ENCODE measurements around the gene PDSS2.
"Not testable (repeated sequence)": the region's sequence is repeated elsewhere in the genome, so short reads cannot be mapped to it uniquely, and the experiment has no call there.

Gene PDSS2

GRCh38 chr6:107418118-107418517 is 41.2 kb downstream of the PDSS2 start:
- no peak for DNase-seq (ENCODE audit: low read depth in 2 of 2)

GRCh38 chr6:107416145-107416544 is 43.2 kb downstream of the PDSS2 start:
- no peak for DNase-seq (ENCODE audit: low read depth in 2 of 2)

- no peak for DNase-seq (ENCODE audit: low read depth in 2 of 2)
These were observed 45.3 kb downstream of the PDSS2 start for GRCh38 chr6:107413966-107414645.

GRCh38 chr6:107411161-107411560 is 48.2 kb downstream of the PDSS2 start:
- no peak for DNase-seq (ENCODE audit: low read depth in 2 of 2)

- DNase-seq (ENCODE audit: low read depth in 2 of 2): no peak
These were observed 49.4 kb downstream of the PDSS2 start for GRCh38 chr6:107409942-107410341.

- no peak for DNase-seq (ENCODE audit: low read depth in 2 of 2)
These were observed 50.6 kb downstream of the PDSS2 start for GRCh38 chr6:107408714-107409113.

- DNase-seq (ENCODE audit: low read depth in 2 of 2): no peak
These were observed 54.4 kb downstream of the PDSS2 start for GRCh38 chr6:107405002-107405401.

GRCh38 chr6:107402533-107402932 is 56.8 kb downstream of the PDSS2 start:
- DNase-seq (ENCODE audit: low read depth in 2 of 2): no peak

GRCh38 chr6:107401573-107401972 is 57.8 kb downstream of the PDSS2 start:
- DNase-seq (ENCODE audit: low read depth in 2 of 2): no peak

- DNase-seq (ENCODE audit: low read depth in 2 of 2): no peak
These were observed 58.7 kb downstream of the PDSS2 start for GRCh38 chr6:107400616-107401147.

- no peak for DNase-seq (ENCODE audit: low read depth in 2 of 2)
These were observed 59.4 kb downstream of the PDSS2 start for GRCh38 chr6:107399935-107400334.

GRCh38 chr6:107398001-107398400 is 61.4 kb downstream of the PDSS2 start:
- DNase-seq (ENCODE audit: low read depth in 2 of 2): no peak

GRCh38 chr6:107396211-107396610 is 63.2 kb downstream of the PDSS2 start:
- no peak for DNase-seq (ENCODE audit: low read depth in 2 of 2)

- DNase-seq (ENCODE audit: low read depth in 2 of 2): no peak
These were observed 67.3 kb downstream of the PDSS2 start for GRCh38 chr6:107392069-107392468.

- DNase-seq (ENCODE audit: low read depth in 2 of 2): no peak
These were observed 68.5 kb downstream of the PDSS2 start for GRCh38 chr6:107390685-107391435.

GRCh38 chr6:107390056-107390455 is 69.3 kb downstream of the PDSS2 start:
- DNase-seq (ENCODE audit: low read depth in 2 of 2): no peak

- DNase-seq (ENCODE audit: low read depth in 2 of 2): no peak
These were observed 72.5 kb downstream of the PDSS2 start for GRCh38 chr6:107386904-107387303.

GRCh38 chr6:107386340-107386739 is 73.0 kb downstream of the PDSS2 start:
- no peak for DNase-seq (ENCODE audit: low read depth in 2 of 2)

GRCh38 chr6:107383705-107384104 is 75.7 kb downstream of the PDSS2 start:
- DNase-seq (ENCODE audit: low read depth in 2 of 2): no peak

GRCh38 chr6:107374264-107374663 is 85.1 kb downstream of the PDSS2 start:
- DNase-seq (ENCODE audit: low read depth in 2 of 2): no peak

GRCh38 chr6:107369493-107369892 is 89.9 kb downstream of the PDSS2 start:
- no peak for DNase-seq (ENCODE audit: low read depth in 2 of 2)

GRCh38 chr6:107368471-107368870 is 90.9 kb downstream of the PDSS2 start:
- no peak for DNase-seq (ENCODE audit: low read depth in 2 of 2)

- DNase-seq (ENCODE audit: low read depth in 2 of 2): not testable (repeated sequence)
These were observed 95.2 kb downstream of the PDSS2 start for GRCh38 chr6:107364173-107364572.

Data from stimulated activated CD4-positive, alpha-beta T cell treated with anti-CD3 and anti-CD28 coated beads, Interleukin-12 subunit alpha, Interleukin-12 subunit beta, amount 100 ng/mL, for 24 hours (primary cell).